VCaP (cell line): Measurements from ENCODE around the gene MUC5B.
"Not testable (repeated sequence)": the region's sequence is repeated elsewhere in the genome, so short reads cannot be mapped to it uniquely, and the experiment has no call there.

Experiments used
- H3K27ac ChIP-seq: fragments of 450-650 bp; 2 replicates; pipeline ENCODE4 v1.5.1; 2017
- TF ChIP-seq, protein P1 (sequence below): fragments of 450-650 bp; conservative IDR thresholded peaks from 2 replicates; pipeline ENCODE4 v1.5.1; 2017; ENCODE audit warnings: mild to moderate bottlenecking, moderate library complexity

Gene MUC5B

DNA sequence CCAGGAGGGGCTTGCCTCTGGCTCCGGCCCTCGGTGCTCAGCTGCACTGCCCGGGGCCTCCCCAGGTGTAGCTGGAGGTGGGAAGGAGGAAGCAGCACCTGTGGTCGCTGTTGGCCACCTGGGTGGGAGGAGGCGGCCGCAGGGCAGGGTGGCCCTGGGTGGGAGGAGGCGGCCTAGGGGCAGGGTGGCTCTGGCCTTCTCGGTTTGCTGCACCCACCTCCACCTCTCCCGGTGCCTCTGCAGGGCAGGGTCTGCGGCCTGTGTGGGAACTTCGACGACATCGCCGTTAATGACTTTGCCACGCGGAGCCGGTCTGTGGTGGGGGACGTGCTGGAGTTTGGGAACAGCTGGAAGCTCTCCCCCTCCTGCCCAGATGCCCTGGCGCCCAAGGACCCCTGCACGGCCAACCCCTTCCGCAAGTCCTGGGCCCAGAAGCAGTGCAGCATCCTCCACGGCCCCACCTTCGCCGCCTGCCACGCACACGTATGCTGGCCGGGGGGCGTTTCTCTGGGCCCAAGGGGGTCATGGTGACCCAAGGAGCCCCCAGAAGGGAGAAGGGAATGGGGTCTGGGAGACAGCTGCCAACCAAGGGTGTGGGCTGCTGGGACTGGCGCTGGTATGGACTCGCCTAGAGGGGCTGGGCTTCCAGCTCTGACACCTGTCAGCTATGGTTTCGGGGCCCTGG lies 44.5 kb upstream of the MUC5B start:
- TF ChIP-seq, protein P1, sequence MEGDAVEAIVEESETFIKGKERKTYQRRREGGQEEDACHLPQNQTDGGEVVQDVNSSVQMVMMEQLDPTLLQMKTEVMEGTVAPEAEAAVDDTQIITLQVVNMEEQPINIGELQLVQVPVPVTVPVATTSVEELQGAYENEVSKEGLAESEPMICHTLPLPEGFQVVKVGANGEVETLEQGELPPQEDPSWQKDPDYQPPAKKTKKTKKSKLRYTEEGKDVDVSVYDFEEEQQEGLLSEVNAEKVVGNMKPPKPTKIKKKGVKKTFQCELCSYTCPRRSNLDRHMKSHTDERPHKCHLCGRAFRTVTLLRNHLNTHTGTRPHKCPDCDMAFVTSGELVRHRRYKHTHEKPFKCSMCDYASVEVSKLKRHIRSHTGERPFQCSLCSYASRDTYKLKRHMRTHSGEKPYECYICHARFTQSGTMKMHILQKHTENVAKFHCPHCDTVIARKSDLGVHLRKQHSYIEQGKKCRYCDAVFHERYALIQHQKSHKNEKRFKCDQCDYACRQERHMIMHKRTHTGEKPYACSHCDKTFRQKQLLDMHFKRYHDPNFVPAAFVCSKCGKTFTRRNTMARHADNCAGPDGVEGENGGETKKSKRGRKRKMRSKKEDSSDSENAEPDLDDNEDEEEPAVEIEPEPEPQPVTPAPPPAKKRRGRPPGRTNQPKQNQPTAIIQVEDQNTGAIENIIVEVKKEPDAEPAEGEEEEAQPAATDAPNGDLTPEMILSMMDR, result no peak
- no peak overlapping the region for H3K27ac ChIP-seq

DNA sequence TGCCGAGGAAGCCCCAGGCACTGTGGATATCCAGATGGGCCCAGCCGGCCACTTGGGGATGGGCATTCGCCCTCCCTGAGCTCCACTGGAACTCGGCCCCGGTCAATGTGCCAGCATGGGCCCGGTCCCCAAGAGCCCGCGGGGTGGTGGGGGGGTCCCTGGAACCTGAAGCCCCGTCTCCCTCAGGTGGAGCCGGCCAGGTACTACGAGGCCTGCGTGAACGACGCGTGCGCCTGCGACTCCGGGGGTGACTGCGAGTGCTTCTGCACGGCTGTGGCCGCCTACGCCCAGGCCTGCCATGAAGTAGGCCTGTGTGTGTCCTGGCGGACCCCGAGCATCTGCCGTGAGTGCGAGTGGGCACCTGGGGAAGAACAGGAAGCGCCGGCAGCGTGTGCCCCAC lies 44.0 kb upstream of the MUC5B start:
- TF ChIP-seq, protein P1, result no peak
- H3K27ac ChIP-seq, result no peak overlapping the region

DNA sequence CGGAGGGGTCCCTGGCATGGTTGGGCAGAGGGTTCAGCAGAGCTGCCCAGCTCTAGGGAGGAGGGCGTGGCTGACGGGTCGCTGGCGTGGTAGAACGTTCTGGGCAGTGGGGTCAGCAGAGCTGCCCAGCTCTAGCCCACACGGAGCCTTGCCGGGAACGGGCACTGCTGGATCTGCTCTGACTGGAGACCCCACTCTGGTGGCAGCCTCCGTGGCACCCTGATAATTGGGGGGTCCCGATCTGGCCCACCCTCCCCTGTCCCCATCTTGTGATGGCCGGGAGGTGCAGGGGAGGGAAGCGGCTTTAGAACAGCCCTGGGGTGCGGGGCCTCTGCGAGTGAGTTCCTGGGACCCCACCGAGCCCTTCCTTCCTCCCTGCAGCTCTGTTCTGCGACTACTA lies 43.2 kb upstream of the MUC5B start:
- TF ChIP-seq, protein P1, result no peak
- H3K27ac ChIP-seq, result no peak overlapping the region

DNA sequence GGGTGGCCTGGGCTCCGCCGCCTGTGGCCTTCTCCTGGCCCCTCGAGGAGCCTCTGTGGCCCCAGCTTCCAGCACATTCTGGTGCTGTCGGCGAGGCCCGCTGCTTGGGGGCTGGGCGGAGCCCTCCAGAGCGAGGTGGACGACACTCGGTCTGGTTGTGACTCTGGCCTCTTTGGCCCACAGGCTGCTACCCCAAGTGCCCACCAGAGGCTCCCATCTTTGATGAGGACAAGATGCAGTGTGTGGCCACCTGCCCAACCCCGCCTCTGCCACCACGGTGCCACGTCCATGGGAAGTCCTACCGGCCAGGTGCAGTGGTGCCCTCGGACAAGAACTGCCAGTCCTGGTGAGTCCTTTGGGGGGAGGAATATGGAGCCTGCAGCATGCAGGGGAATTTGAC lies 42.7 kb upstream of the MUC5B start:
- H3K27ac ChIP-seq, result no peak overlapping the region
- TF ChIP-seq, protein P1, result no peak

DNA sequence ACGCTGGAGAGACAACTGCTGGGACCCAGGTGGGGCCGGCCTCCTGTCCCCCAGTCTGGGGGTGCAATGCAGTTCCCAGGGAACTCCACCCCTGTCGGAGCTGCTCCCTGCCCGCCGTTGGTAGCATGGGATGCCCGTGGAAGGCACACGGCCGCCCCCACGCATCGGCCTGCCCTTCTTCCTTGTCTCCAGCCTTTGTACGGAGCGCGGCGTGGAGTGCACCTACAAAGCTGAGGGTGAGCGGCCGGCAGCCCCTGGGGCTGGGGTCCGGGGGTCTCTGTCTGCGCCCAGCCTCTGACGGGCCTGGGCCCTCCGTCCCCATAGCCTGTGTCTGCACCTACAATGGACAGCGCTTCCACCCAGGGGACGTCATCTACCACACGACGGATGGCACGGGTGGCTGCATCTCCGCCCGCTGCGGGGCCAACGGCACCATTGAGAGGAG lies 41.9 kb upstream of the MUC5B start:
- H3K27ac ChIP-seq, result no peak overlapping the region
- TF ChIP-seq, protein P1, result no peak

DNA sequence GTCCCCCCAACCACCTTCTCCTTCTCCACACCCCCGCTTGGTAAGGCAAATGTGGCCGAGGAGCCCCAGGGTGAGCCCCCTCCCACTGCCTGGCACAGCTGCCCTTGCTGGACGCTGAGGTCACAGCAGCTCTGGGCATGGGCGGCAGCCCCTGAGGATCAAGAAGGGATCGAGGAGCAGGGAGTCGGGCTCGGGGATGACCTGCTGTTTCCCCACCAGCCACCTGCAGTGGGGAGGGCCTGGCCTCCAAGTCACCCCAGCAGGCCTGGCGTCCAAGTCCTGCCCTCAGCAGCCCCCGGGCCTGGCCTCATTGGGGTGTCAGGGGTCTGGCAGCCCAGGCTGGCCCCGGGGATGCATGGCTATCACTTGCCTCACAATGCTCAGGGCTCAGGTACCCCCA lies 41.4 kb upstream of the MUC5B start:
- TF ChIP-seq, protein P1, result no peak
- H3K27ac ChIP-seq, result no peak overlapping the region

DNA sequence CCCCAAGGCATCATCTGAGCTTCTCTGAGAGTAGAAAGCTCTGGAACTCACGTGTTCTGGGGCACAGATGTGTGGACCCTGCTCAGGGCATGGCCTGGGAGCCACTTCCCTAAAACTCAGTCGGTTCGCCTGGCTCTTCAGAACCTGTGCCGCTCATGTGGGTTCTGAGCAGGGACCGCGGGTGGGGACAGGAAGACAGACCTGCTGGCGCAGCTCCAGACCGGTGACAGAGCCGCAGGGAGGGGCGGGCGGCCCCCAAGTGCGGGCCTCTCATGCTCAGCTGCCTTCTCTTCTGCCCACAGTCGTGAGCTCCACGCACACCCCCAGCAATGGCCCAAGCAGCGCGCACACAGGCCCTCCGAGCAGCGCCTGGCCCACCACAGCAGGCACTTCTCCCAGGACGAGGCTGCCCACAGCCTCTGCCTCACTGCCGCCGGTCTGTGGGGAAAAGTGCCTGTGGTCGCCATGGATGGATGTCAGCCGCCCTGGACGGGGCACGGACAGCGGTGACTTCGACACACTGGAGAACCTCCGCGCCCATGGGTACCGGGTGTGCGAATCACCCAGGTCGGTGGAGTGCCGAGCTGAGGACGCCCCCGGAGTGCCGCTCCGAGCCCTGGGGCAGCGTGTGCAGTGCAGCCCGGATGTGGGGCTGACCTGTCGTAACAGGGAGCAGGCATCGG lies 40.9 kb upstream of the MUC5B start:
- no peak overlapping the region for H3K27ac ChIP-seq
- TF ChIP-seq, protein P1, result no peak

DNA sequence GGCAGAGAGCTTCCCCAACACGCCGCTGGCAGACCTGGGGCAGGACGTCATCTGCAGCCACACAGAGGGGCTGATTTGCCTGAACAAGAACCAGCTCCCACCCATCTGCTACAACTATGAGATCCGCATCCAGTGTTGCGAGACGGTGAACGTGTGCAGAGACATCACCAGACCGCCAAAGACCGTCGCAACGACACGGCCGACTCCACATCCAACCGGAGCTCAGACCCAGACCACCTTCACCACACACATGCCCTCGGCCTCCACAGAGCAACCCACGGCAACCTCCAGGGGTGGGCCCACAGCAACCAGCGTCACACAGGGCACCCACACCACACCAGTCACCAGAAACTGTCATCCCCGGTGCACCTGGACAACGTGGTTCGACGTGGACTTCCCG lies 38.7 kb upstream of the MUC5B start:
- not testable (repeated sequence) for H3K27ac ChIP-seq

DNA sequence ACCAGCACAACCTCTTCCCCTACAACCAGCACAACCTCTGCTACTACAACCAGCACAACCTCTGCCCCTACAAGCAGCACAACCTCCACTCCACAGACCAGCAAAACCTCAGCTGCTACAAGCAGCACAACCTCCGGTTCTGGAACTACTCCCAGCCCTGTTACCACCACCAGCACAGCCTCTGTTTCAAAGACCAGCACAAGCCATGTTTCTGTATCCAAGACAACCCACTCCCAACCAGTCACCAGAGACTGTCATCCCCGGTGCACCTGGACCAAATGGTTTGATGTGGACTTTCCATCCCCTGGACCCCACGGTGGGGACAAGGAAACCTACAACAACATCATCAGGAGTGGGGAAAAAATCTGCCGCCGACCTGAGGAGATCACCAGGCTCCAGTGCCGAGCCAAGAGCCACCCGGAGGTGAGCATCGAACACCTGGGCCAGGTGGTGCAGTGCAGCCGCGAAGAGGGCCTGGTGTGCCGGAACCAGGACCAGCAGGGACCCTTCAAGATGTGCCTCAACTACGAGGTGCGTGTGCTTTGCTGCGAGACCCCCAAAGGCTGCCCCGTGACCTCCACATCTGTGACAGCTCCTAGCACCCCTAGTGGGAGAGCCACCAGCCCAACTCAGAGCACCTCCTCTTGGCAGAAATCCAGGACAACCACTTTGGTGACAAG lies 34.3 kb upstream of the MUC5B start:
- not testable (repeated sequence) for H3K27ac ChIP-seq

DNA sequence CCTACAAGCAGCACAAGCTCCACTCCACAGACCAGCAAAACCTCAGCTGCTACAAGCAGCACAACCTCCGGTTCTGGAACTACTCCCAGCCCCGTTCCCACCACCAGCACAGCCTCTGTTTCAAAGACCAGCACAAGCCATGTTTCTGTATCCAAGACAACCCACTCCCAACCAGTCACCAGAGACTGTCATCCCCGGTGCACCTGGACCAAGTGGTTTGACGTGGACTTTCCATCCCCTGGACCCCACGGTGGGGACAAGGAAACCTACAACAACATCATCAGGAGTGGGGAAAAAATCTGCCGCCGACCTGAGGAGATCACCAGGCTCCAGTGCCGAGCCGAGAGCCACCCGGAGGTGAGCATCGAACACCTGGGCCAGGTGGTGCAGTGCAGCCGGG lies 33.0 kb upstream of the MUC5B start:
- not testable (repeated sequence) for H3K27ac ChIP-seq

DNA sequence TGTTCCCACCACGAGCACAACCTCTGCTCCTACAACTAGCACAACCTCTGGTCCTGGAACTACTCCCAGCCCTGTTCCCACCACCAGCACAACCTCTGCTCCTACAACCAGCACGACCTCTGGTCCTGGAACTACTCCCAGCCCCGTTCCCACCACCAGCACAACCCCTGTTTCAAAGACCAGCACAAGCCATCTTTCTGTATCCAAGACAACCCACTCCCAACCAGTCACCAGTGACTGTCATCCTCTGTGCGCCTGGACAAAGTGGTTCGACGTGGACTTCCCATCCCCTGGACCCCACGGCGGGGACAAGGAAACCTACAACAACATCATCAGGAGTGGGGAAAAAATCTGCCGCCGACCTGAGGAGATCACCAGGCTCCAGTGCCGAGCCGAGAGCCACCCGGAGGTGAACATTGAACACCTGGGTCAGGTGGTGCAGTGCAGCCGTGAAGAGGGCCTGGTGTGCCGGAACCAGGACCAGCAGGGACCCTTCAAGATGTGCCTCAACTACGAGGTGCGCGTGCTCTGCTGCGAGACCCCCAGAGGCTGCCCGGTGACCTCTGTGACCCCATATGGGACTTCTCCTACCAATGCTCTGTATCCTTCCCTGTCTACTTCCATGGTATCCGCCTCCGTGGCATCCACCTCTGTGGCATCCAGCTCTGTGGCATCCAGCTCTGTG lies 30.9 kb upstream of the MUC5B start:
- H3K27ac ChIP-seq, result not testable (repeated sequence)
